Gastrocnemius medialis (tissue), 4 donors: ENCODE data around the gene DISC1.

Source experiments
- POLR2A ChIP-seq, 2 donors: fragments of 450-650 bp; IDR thresholded peaks; one replicate each; pipeline ENCODE4 v1.6.1; 2017; ENCODE audit warnings: antibody characterized with exemption in 2 of 2, mild to moderate bottlenecking in 2 of 2, moderate library complexity in 2 of 2
- TF ChIP-seq, protein P1 (sequence below), 5 experiments: fragments of 450-650 bp in 3 of 5; fragments of 200-600 bp in 2 of 5; sonication (generic) in 2 of 5; IDR thresholded peaks in 4 of 5; conservative IDR thresholded peaks in 1 of 5; 1 replicate in 4 of 5; 2 replicates in 1 of 5; pipeline ENCODE4 v1.5.1; 2016 to 2019; ENCODE audit warnings: antibody characterized with exemption in 5 of 5, mild to moderate bottlenecking in 3 of 5, moderate library complexity in 3 of 5

DNA sequence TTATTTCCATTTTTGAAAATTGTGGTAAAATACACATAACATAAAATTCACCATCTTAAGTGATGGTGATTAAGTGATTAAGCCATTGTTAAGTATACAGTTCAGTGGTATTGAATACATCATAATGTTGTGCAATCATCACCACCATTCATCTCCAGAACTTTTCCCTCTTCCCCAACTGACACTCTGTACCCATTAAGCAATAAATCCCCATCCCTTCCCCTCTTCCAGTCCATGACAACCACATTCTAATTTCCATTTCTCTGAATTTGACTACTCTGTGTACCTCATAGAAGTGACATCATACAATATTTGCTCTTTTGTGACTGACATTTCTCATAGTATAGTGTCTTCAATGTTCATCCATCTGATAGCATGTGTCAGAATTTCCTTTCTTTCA is 124.8 kb downstream of the DISC1 start:
- TF ChIP-seq, protein P1, sequence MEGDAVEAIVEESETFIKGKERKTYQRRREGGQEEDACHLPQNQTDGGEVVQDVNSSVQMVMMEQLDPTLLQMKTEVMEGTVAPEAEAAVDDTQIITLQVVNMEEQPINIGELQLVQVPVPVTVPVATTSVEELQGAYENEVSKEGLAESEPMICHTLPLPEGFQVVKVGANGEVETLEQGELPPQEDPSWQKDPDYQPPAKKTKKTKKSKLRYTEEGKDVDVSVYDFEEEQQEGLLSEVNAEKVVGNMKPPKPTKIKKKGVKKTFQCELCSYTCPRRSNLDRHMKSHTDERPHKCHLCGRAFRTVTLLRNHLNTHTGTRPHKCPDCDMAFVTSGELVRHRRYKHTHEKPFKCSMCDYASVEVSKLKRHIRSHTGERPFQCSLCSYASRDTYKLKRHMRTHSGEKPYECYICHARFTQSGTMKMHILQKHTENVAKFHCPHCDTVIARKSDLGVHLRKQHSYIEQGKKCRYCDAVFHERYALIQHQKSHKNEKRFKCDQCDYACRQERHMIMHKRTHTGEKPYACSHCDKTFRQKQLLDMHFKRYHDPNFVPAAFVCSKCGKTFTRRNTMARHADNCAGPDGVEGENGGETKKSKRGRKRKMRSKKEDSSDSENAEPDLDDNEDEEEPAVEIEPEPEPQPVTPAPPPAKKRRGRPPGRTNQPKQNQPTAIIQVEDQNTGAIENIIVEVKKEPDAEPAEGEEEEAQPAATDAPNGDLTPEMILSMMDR (IDR thresholded peaks at IDR 0.05 in 4 of 5, conservative IDR thresholded peaks at IDR 0.05 in 1 of 5), result no peak
- no peak for TF ChIP-seq POLR2A (IDR thresholded peaks at IDR 0.05)
